Endometrium (tissue), 2 donors: Measurements from ENCODE around the gene FSTL4.

Experiments used
- FAIRE-seq: peaks from 2 replicates; lab custom pipeline; 2012; peaks lifted over from hg19 to GRCh38; lab: Jason Lieb, UNC
- donor health status: control.
- donor health status: control.

Gene FSTL4

DNA sequence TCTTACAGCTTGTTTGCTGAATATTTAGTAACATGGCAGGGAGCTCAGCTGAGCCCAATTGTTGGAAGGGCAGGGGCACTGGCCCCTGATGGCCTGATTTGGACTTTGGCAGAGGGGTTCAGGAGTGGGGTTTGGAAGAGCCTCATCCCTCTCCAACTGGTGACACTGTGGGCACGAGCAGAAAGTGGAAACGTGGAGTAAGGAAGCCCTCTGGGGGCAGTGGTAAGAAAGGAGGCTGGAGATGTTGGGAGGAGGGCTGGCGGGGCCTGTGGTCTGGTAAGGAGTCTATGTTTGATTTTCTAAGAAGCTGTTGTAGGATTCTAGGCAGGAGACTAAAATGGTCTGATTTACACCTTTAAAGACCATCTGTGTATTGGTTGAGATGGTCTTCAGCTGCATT is 351.6 kb downstream of the FSTL4 start:
- FAIRE-seq, result no peak

DNA sequence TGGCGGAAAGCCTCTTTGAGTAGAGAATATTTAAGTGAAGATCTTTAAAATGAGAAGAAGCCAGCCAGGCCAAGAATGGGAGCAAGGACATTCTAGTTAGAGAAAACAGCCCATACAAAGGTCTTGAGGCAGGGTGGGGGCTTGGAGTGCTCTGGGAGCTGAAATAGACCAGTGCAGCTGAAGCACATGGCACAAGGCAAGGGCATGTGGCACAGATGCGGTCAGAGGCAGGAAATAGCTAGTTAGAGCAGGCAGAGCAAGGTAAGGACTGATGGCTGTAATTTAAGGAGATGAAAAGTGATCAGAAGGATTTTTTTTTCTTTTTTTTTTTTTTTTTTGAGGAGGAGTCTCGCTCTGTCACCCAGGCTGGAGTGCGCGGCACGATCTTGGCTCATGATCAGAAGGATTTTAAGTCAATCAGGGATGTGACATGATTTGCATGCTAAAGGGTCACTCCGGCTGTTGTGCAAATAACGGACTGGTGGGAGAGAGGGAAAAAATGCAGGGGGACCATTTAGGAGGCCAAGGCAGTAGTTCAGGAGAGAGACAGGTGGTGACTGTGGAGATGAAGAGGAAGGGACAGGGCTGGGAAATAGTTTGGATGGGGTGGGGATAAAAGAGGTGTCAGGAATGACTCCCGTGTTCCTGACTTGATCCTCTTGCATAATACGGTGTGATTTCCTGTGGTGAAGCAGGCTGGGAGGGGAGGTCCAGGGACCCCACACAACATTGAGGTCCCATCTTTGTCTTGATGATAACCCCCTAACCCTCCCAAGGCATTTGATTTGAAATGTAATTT is 352.9 kb downstream of the FSTL4 start:
- no peak for FAIRE-seq

DNA sequence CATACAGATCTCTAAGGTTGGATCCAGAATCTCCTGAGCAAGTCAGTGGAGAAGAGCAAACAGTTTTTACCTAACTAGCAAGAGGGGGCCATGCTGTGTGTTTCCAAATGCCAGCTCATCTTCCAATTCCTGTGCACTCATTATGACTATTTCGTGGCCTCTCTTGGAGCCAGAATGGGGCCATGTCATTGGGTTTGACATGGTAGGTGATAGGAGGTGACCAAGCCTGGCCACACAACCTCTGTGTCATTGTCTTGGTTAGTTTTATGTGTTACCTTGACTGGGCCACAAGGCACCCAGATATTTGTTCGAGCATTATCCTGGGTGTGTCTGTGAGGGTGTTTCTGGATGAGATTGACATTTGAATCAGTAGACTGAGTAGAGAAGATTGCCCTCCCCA is 354.4 kb downstream of the FSTL4 start:
- FAIRE-seq, result no peak

DNA sequence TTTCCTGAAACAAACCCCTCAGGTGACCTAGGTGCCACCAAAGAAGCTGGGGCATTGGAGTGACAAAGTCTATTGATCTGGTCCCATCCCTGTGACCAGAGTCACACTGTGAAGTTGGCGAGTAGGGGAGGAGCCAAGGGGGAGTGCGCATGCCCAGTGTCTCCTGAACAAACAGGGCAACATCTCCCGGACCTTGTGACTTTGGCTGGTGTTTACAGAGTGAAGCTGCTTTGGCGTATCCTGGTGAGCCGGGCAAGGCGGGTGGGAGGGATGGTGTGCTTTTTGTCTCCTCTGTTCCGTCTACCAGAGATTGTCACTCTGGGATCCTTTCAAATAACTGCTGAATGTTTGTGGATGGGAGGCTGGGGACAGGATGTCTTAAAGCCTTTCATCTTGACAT is 356.1 kb downstream of the FSTL4 start:
- no peak for FAIRE-seq

DNA sequence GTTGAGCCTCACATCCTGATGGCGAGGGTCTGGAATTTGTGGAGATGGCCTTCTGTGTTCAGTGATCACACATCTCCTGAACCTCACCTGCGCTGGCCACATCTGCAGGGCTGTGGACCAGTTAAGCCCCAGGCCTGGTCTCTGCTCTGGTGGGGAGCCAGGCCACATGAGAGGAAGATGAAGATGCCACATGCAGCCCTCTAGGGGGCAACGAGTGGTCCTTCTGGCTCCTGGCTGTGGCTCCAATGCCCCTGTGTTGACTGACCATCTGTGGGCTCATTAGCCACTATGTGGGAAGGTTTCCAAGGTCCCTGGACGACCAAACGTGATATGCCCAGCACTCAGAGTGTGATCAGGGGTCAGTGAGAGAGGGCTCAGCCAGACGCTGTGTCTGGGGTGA is 357.5 kb downstream of the FSTL4 start:
- FAIRE-seq, result no peak

DNA sequence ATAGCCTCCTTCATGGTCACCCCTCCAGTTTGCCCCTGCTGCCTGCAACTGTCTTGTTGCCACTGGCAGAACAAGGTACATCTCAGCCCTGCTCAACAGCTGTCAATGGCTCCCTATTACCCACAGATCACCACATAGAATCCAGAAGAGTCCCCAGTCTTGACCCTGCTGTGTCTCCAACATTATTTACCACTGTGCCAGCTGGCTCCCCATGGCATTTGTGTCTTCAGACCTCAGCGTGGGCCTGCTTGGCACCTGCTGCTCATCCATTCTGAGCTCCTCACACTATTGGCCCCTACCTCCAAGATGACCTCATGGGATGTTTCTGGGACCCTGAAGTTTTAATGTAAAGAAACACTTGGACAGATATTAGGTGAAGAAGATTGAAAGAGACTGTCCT is 358.7 kb downstream of the FSTL4 start:
- FAIRE-seq, result no peak

DNA sequence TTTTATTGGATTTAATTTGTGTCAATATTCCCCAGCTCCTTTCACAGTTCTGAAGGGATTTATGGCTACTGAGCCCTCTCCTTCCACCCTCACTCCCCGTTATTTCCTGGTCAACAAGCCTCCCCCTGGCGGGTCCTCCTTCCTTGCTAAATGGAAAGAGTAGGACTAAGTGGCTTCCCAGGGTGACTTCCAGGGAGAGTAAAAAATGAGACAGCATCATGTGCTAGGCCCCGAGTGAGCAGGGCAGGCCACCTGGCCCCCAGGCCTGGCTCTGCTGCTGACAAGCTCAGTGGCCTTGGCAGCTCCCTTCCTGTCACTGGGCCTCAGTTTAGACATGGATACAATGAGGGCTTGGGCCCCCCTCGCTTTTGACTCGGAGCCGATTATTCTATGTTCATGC is 359.3 kb downstream of the FSTL4 start:
- FAIRE-seq, result no peak

DNA sequence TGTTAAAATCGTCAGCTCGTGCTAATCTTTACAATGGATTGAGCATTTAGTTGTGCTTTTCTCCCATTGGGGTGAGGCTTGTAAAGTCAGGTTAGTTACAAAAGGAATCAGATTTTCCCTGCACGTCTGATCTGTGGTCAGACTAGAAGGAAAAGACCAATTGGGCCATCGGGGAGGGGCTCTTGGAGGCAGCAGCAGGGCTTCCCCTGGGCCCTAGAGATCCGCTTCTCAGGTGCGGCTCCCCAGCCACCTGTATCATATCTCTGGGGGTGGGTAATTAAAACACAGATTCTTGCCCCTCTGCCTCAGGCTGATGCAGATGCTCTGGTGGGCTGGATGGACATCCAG is 360.2 kb downstream of the FSTL4 start:
- FAIRE-seq, result no peak

DNA sequence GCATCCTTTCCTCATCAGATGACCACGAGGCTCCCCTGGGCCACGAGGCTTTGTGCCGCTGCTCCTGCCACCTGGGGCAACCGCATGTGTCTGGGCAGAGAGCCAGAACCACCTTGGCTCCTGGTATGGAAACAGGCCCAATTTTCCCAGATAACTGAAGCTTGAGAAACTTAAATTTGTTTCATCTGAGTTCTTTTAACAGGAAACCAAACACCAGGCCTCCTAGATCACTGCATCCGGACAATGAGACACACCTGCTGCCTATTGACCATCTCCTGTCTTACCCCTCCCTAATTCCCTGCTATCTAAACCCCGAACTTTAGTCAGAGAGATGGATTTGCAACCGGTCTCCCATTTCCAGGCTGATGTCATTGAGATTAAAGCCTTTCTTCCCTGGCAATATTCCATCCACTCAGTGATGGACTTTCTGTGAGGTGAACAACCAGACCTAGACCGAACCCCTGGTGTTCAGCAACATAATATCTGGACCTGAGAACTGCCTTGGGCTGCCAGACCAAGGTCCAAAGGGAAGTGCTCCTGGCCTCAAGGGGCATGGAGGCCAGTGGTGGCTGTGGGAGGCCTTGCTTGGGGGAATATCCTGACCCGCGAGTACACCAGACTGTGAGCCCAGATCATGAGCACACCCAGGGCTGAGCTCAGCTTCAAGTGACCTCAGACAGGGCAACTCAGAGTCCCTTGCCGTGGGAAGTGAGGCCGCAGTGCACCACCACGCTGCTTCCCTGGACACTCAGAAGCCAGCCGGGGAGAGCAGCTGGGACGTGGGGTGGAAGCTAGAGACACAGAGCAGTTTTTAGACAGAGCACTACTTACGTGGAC is 360.8 kb downstream of the FSTL4 start:
- no peak for FAIRE-seq

DNA sequence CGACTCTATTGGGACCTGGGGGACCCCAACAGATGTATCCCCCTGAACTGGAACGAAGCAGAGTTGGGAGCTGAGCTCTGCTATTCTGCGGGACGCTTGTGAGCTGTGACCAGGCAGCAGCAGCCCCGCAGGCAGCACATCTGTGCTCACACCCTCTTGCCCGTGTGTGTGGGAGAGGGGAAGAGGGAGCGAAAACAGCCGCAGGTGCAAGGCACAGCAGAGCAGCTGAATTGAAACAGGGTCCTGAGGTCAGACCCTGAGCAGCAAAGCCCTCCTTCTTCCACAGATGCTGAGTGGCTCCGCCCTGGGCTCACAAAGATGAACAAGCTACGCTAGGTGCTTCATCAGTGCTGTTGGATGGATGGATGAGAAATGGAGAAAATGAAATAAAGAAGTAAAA is 361.8 kb downstream of the FSTL4 start:
- FAIRE-seq, result no peak

DNA sequence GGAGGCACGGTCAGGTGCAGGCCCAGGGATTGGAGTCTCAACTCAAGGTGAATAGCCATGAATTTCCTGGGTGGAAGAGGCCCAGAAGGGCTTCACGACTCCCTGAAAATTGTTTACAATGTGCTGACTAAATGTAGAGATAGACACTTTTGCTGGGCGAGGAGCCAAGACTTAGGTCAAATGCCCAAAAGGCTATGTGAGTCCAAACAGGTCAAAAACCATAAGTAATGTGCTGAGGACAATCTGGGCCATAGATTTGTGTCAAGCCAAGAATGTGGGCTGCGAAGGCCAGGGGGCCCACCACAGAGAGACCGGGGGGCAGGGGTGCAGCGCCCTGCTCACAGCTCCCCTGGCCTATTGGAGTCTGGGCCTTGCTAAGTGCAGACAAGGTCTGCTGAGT is 362.7 kb downstream of the FSTL4 start:
- no peak for FAIRE-seq

DNA sequence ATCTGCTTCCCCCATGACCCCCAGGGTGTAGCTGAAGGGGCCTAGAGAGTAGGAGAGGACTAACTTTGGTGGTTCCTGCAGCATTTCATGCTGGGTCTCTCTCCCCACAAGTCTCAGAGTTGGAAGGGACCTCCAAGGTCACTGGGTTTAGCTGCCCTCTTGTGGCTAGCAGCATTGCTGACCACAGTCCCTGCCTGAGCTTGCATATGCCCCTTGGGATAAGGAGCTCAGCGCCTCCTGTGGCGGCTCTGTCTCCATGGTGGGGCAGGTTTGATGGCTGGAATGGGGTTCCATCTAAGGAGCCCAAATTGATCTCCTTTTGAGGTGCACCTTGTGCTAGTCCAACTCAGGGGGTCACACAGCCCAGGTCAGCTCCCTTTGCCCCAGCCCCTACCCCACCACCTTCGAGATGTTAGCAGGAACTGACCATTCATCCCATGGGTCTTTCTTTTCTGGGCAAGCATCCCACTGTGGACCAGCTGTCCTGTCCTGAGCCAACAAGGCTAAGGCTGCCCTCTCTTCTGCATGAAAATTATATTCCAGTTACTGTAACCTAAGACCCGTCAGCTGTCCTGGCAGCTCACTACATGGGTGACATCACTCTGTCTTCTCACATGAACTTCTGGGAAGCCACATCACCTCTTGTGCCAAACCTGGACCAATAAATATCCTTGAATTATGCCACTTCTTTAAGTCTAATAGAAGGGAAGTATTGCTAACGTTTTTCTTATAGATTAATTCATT is 364.3 kb downstream of the FSTL4 start:
- no peak for FAIRE-seq

DNA sequence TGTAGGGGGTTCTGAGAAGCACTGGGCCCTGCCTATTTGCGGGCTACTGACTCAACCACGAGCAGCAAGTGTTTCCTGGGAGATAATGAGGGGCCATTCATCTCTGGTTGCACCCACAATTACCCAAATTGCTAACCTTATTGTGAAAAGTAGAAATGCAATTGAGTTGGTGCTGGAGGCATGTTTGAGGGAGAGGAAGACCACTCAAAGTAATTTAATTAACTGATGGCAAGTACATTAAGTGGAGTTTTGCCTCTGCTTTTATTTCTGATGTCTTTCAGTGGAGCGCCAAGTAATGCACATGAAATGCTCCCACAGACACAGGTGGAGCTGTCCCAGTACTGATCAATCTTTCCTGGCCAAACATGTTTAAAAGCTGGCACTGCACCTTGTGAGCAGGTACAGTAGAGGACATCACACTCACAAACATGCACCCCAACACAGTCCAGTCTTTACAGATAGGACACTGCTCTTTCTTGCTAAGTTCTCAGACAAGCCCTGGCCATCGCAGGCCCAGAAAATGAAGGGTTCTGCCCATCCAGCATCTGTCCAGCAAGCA is 365.1 kb downstream of the FSTL4 start:
- no peak for FAIRE-seq

DNA sequence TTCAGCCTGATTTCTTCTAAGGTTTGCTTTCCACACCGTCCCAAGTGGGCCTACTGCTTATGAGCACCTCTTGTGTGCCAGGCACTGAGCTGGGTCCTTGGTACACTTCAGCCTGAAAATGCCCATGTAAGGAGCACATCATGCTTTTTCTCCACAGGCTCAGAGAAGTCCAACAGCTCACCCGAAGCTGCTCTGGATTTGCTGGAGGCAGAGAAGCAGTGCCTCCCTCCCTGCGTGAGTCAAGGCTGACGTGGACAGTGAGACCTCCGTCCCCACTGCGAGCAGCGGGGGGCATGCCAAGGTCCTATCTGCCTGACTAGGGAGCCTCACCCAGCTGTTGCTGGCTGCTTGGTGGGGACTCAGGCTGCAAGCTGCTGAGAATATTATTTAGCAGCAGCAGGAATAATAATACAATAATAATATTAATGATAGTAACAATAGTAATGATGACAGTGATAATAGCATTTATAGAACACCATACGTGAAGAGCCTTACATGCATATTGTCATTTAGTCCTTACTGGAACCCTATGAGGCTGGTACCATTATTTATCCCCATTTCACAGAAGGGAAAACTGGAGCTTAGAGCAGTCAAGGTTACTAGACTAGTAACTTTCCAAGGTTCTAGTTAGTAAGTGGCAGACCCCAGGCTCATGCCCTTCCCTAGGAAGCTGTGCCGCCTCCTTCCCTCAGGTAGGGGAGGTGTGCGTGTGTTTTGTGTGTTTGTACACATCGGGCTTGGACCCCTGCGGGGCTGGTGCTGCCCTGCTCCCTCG is 365.8 kb downstream of the FSTL4 start:
- no peak for FAIRE-seq

DNA sequence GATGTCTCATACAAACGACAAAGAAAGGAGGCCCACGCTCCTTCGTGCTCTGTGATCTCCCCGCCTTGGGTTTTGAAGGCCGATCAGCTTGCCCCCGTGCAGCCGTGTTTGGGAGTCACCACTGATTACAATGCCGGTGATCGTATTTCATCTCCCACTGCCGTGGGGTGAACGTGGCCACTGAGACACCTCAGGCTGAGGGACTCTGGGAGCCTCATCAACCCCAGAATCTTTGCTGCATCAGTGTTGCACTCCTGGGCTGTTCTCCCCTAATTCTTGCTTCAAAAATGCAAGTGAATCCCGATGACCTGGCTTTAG is 366.3 kb downstream of the FSTL4 start:
- no peak for FAIRE-seq

DNA sequence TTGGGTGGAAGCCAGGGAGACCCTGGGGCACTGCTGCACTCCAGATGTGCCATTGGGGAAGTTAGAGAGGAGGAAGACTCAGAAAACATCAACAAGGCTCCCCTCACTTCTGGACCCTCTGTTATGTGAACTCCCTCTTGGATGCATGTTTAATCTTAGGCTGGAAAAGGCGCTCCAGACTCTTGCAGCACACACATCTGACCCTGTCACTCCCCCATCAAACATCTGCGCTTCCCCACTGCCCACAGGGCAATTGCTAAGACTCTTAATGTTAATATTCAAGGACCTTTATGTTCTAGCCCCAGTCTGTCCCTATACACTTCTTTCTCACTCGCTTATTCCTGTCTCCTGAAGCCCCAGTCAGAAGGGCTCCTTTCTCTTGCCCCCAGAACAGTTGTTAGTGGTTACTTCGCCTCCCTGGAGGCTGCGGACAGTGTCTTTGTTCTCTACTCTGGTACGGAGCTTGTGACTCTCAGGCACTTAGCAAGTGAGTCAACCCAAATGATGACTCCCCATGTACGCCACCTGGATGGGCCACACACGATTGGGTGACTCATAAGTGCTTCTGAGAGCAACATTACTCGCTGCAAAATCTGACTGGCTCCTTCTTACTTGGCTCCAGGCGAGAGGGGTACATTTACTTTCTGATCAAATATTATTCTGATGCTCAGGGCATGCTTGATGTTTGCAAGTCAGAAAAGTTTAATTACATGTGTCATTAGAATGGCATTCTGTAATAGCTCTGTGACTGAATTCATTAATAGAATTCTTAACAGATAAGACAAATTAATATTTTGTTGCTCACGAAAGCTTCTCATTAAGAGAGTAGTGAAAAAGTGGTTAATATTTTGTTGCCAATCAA is 366.9 kb downstream of the FSTL4 start:
- FAIRE-seq, result no peak

DNA sequence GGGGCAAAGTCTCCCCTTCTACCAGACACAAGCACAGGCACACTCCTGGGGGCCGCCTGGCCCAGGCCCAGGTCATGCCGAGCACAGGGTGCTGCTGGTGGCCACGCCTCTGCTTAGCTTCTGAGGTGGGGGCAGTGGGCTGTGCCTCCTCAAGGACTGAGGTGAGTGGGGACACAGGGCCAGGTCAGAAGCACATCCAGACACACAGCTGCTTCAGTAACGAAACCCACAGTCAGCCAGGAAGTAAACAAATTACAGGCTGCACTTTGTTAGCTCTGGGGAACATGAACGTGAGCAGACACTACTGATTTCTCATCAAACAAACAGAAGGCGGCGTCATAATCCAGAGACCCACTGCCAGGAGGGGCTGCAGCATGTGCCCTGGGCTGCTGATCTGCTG is 368.1 kb downstream of the FSTL4 start:
- no peak for FAIRE-seq

DNA sequence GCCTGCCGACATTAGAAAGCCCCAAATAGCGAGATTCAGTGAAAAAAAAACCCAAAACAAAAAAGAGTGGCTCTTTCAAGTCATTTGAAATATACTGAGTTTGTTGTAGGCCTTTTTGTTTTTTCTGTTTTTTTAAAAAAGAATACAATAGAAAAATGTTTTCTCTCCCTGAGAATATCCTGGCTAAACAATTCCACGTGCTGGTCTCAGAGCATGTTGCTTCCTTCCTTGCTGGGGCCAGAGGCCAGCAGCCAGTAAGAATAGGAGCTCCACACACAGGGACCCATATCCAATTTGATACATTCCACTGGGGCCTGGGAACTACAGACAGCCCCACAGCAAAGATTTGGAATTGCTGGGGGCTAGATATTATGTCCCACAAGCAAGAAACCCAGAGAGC is 369.1 kb downstream of the FSTL4 start:
- FAIRE-seq, result no peak

DNA sequence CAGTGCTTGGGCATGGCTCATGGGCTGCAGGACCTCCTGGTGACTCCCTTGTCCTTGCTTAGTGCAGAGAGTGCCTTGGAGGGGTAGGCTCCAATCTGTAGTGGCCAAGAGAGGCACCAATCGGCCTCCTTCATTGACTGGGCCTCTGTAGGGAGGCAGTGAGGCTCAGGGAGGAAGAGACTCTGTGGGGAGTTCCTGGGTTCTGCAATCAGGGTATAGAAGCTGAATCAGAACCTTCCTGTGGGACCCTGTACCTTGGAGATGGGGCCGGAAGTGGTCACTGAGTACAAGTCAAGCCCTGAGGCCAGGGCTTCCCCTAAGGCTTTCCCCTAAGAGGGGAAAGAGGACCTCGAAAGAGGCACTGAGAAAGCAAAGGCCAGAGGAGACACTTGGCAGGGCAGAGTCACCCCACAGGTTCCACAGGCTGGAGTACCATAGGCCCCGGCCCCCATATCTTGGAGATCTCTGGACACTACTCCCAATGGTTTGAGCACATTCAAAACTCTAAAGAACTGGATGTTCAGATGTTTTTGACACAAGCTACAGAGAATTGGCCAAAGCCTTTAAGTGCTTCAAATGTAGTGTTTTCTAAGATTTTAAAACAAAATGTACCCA is 370.0 kb downstream of the FSTL4 start:
- FAIRE-seq, result no peak

DNA sequence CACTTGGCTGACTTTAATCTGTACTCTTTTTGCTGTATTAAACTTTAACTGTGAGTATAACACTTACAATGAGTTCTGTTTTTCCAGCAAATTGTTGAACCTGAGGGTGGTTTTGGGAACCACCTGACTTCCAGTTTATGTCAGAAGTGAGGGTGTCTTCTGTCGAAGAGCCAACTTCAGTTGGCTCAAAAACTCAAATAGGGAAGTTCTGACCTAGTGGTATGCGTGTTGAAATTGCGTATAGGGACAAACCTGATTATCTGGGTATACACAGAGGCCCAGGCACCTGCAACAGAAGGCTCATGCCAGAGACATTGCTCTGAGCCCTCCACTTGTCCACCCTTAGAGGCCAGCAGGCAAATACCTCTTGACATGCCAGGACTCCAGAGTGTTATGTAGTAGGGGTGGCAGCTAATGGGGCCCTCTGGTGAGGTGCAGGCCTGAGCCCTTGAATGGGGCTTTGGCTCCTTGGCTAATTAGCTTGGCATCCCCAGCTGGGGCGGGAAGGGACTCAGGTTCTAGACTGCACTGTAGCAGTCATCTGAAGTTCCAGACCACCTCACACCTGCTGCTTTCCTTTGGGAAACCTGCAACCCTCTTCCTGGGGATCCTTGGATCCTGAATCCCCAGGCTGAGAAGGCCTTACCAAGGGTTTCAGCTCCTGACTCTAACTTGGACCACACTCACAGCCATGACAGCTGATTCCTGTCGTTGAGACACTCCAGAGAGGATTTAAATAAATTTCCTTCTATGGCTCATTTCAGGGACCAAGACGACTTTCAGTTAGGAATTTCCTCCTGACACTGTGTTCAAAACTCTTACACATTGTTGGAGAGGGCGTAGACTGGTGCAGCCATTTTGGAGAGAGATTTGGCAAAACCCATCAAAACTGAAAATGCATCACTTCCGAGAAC is 370.9 kb downstream of the FSTL4 start:
- FAIRE-seq, result no peak
